ENCODE measurements around the gene KCNAB2.
"Not testable (repeated sequence)": the region's sequence is repeated elsewhere in the genome, so short reads cannot be mapped to it uniquely, and the experiment has no call there.

KCNAB2 gene

DNA sequence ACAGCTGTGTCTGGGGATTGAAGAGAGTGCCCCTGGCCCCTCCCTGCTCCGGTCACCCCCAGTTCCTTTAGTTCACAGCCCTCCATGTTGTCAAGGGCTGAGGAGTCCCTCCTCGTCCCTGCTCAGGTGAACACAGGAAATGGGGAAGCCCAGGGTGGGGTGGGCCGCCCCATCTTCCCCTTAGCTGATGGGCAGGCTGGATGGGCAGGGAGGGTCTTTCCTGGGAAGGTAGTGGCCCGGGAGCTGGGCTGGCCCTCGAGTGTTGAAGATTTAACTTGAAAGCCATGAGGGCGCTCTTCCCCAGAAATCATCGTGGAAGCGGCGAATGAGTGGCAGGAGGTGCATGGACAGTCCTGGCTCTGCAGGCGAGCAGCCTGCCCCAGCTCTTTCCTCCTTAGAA is 35.1 kb upstream of the KCNAB2 start:
- DNase-seq, result no peak

DNA sequence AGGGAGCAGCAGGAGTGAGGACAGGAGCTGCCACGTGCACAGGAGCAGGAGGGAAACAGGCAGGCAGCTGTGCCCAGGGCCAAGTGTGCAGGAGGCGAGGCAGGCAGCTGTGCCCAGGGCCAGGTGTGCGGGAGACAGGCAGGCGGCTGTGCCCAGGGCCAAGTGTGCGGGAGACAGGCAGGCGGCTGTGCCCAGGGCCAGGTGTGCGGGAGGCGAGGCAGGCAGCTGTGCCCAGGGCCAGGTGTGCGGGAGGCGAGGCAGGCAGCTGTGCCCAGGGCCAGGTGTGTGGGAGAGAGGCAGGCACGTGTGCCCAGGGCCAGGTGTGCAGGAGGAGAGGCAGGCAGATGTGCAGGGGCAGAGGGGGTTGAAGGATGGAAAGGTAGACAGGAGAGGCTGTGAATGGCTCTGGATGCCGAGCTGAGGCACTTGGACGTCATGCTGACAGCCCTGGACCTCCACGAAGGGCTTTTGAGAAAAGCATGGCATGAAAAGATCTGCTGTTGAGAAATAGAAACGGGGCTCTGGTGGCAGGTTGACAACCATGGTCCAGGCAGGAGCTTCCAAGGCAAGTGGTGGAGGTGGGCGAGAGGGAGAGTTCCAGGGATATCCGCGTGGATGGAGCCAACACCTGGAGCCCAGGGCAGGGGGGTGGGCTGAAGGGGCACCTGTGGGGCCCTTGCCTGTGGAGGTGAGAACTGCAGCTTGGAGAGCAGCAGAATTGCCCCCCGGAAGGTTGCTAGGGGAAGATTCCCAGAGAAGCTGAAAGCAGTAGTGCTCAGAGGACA is 34.3 kb upstream of the KCNAB2 start:
- DNase-seq, result no peak

DNA sequence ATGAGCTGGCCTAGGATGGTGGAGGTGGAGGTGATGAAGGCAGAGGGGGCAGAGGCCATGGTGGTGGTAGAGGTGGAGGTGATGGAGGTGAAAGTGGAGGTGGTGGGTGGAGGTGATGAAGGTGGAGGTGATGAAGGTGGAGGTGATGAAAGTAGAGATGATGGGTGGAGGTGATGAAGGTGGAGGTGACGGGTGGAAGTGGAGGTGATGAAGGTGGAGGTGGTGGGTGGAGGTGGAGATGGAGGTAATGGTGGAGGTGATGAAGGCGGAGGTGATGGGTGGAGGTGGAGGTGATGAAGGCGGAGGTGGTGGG is 33.8 kb upstream of the KCNAB2 start:
- DNase-seq, result no peak

DNA sequence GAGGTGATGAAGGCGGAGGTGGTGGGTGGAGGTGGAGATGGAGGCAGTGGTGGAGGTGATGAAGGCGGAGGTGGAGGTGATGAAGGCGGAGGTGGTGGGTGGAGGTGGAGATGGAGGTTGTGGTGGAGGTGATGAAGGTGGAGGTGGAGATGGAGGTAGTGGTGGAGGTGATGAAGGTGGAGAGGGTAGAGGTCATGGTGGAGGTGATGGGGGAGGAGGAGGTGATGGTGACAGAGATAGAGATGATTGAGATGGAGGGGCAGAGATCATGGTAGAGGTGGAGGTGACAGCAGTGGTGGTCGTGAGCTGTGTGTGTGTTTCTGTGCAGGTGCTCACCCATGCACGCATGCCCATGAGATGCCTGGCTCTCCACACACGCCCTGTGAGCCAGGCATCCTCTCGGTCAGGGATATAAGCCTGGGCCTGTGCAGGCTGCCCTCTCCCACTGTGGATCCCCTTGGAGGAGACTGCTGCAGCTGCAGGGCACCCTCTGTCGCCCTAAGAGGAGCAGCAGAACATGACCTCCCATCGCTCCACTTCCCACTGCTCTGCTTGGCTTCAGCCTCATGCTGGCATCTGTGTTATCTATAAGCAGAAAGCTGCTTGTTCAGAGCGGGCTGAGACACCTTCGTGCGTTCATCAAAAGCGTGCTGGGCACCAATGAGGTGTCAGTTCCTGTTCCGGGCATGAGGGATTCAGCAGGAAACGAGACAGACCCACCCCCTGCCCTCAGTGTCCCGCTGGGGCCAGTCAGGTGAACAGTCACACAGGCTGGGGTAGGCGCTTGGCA is 33.0 kb upstream of the KCNAB2 start:
- DNase-seq, result peak; percentile 54

DNA sequence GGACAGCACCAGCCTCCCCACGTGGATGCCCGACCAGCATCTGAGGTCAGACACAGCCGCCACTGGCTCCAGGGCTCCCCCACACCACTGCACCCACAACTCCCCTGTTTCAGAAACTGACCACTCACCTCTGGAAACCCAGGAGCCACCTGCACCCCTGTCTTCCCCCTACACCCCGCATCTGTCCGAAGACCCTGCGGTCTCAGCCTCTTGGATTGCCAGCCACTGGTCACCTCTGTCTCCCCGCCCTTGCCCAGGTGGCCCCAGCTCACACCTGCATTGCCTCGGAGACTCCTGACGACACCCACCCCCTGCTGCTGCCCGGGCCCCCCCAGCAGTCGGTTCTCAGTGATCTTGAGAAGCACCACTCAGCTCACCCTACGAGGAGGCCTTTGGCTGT is 32.2 kb upstream of the KCNAB2 start:
- DNase-seq, result no peak

DNA sequence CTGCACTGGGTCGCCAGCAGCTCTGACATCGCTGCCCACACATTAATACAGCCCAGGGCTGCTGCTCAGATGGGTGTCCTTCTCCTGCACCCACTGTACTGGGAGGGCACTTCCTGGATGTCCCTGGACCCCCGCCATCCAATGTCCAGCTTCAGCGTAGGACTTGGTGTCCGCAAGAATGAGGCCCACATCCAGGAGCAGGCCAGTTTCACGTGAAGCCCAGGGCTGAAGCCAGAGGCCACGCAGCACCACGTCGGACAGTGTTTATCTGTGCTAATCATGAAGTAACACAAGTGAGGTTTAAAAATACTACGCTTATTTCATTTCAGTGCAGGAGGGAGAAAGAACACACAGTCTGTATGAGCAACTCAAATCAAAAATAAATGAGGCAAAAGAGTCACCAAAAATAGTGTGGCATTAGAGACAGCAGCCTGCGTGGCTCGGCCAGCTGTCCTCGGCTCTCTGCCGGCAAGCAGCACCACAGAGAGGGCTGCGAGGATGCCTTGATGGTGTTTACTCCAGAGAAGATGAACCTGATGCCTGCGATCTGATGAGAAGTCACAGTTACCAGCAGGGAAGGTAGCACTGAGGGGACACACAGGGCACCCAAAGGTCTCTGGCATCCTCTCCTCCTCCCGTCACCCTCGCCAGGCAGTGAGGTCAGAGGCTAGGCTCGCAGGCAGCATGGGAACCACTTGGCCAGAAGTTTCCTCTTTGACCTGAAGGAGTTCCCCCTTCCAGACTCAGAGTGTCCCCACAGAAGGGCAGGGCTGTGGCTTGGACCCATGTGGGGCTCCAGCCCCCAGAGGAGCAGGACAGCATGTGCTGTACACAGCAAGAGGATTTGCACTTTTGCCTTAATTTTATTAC is 31.3 kb upstream of the KCNAB2 start:
- no peak for DNase-seq

DNA sequence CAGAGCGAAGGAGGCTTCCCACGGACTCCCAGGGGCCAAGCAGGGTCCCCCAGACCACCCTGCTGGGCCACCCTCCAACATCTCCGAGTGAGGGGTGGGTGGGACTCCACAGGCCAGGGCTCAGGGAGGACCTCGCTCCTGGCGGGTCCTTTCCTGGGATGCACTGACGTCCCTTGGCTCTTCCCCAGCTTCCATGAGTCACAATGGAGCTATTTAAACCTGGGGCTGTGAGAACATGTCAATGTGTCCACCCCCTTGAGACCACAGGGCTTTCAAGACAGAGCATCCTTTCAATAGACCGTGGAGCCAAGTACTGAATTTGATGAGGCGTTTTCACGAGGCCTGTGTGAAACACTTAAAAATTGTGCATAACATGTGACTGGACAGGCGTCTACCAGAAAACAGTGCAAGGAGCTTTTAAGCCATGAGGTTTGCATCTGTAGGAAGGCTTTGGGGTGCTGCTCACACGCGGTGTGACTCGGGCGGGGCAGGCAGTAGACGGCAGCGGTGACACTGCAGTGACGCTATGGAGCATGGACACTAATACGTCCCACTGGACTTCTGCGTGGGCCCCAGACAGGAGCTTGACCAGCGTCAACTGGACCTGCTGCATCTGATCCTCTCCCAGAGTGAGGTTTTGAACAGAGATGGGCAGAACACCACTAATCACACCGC is 29.4 kb upstream of the KCNAB2 start:
- no peak for DNase-seq

DNA sequence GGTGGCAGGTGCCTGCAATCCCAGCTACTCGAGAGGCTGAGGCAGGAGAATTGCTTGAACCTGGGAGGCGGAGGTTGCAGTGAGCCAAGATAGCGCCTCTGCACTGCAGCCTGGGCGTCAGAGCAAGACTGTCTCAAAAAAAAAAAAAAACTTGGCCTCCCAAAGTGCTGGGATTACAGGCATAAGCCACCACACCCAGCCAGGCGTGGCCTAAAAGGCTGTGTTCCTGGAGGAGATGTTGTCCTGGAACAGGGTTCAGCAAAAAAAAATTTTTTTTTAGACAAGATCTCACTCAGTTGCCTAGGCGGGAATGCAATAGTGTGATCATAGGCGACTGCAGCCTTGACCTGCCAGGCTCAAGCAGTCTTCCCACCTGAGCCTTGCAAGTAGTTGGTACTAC is 28.0 kb upstream of the KCNAB2 start:
- not testable (repeated sequence) for DNase-seq

DNA sequence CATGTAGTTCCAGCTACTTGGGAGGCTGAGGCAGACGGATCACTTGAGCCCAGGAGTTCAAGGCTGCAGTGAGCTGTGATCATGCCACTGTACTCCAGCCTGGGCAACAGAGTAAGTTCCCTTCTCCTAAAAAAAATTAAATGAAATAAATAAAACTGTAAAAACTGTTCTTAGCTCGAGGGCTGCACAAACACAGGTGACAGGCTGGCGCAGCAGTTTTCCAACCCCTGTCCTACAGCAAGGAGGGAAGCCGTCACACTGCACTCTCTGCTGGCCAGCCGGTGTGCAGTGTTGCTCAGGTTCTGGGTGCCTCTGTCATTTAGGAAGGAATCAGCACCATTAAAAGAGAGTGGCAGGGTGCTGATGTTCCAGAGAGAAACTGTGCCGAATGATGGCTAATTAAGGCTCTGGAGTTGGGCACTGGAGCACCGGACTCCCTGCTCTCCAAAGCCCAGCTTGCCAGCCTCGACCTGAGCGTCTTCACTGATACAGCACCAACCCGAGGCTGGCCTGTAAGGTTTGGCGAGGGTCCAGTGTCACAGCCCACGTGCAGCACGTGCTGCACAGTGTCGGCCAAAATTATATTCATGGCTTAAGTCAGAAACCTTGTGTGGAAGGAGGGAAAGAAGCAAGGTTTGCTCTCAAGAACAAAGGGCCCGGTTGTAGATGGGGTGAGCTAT is 26.4 kb upstream of the KCNAB2 start:
- DNase-seq, result no peak

DNA sequence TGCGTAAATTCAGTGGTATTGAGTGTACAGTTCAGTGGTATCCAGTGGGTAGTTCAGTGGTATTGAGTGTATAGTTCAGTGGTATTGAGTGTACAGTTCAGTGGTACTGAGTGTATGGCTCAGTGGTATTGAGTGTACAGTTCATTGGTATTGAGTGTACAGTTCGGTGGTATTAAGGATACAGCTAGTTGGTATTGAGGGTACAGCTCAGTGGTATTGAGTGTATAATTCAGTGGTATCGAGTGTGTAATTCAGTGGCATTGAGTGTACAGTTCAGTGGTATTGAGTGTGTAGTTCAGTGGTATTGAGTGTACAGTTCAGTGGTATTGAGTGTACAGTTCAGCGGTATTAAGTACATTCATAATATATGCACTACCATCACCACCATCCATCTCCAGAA is 23.5 kb upstream of the KCNAB2 start:
- no peak for DNase-seq

DNA sequence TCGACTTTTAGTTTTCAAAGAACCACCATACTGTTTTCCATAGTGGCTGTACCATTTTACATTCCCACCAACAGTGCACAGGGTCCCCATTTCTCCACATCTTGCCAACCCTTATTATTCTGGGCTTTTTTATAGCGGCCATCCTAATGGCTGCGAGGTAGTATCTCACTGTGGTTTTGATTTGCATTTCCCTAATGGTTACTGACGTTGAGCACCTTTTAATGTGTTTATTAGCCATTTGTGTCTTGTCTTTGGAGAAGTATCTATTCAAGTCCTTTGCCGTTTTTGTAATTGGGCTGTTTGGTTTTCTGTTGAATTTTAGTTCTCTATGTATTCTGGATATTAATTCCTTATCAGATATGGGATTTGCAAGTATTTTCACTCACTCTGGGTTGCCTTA is 22.3 kb upstream of the KCNAB2 start:
- no peak for DNase-seq

DNA sequence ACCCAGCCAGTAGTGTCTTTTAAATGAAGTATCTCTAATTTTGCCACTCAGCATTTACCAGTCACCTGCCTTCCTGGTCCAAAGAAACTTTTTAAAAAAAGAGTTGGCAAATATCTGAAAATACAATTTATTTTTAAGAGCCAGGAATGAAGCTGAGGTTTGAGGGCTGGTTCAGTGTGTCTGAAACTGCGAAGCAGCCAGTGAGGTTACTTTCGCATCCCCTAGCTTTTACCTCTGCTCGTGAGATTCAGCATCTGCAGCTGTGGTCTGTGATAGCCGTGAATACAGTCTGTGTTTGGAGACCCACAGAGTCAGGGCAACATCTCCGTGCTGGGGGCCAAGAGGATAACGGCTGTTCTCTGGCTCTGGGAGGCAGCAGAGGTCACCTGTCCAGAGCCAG is 21.3 kb upstream of the KCNAB2 start:
- DNase-seq, result no peak

DNA sequence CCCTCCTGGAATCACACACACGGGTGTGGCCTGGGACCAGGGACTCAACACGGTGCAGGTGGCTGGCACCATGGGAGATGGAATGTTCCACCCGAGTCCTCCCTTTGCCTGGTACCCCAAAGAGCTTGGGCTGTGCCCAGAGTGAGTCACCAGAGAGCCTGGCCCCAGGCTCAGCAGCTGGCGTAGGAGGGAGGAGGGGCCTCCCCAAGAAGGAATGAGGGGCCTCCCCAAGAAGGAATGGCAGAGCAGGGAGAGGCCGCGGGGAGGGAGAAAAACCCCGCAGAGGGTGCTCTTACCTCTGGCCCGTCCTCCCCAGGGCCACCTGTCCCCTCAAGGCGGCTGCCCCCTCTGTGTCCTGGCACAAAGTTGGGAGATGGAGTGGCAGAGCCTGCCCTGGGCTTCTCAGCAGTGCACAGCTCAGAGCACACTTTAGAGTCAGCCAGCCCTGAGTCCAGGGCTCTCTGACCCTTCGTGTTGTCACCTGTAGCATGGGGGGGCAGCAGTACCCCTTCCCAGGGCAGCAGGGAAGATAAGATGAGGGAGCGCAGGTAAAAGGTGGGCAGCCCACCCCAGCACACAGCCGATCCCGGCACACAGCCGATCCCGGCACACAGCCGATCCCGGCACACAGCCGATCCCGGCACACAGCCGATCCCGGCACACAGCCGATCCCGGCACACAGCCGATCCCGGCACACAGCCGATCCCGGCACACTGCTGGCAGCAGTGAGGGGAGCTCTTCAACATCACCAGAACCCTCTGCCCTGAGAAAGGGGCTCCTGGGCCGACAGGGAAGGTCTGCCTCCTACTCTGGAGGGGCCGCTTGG is 20.2 kb upstream of the KCNAB2 start:
- no peak for DNase-seq

DNA sequence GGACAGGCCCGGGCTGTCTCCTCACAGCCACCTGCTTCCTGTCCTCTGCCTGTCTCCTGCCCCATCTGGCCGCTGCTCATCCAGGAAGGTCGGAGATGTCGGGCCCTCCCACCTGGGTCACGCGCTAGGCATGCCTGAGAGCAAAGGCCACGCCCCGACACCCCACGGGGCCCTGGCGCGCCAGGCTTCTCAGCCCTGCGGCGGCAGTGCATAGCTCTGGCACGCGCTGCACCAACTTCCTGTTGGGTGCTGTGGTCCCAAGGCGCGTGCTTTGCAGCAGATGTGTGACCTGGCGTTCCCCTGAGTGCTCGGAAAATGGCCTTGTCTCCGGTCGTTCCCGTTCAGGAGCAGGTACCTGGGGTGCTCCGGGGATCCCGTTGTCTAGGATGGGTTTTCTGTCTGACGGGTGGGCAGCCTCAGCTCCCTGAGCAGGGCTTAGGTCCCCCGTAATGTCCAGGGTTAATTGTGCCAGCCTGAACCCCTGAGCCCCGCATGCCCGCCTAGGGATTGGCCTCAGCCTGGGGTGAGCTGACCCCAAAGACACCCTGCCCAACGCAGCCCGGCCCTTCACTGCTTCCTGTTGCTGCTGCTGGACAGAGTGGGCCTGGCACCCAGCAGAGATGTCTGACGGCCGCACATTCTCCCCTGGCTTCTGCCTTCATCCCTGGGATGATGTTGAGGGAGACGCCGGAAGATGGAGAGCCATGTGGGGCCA is 19.4 kb upstream of the KCNAB2 start:
- DNase-seq, result peak; percentile 93

DNA sequence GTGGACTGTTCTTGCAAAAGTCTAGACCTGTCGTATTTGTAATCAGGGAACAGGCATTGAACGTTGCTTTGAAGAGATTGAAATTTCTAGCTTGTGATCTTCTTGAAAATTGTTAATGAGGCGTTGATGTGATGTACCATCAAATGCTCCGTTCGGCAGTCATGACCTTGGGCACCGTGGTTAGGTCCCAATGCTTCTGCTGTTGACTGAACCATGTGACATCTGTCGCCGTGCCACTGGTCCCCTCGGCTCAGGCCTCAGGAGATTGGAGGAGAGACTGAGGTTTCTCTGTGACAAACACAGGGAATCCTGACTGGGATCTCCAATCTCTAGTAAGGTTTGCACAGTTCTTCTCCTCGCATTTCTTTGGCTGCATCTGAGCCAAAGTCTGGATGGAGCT is 18.1 kb upstream of the KCNAB2 start:
- no peak for DNase-seq

DNA sequence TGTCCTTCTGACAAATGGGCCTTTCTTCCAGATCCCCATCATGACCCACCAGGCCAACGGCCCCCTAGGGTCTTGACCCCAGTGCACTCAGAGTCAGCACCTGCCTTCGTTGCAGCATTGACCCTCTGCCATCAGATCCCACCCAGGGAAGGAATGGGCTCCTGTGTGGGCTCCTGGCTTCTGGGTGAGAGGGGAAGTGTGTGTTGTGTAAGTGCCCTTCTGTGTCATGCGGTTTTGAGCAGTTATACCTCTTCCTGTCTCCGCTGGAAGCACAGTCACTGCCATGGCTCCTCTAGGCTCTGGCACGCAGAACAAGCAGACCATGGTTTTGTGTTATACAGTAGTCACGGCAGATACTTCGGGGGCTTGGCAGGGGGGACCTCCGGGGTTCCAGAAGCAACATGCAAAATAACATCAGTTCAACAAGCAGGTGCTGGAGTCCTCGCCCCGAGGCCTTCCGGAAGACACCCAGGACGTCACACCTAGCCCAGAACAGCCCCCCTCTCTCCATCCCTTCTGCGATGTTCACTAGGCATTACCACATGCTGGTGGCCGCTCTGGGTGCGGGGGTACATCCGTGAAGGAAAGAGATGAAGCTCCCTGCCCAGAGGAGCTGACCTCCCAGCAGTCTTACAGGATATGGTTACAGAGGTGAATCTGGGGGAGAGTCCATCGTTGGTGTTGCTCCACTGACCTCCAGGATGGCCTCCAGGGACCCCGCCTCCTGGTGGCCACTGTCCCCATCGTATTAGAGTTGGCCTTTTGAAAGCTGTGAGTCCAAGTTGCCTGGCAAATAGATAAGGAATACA is 17.4 kb upstream of the KCNAB2 start:
- DNase-seq, result peak; percentile 81

DNA sequence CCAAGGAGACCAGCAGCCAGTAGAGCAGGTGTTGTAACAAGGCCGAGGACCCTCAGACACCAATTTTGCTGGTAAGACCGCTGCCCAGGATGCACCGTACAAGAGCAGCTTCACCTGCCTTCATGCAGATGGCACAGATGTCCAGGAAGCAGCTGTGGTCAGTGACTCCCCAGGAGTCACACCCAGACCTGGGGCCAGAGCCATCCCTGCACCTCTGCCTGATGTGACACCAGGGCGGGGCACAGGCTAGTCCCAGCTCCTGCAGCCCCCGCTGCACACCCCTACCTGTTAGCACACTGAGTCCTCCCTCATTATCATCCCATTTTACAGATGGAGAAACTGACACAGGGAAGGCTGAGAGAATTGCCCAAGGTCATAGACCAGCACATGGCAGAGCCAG is 16.3 kb upstream of the KCNAB2 start:
- no peak for DNase-seq

DNA sequence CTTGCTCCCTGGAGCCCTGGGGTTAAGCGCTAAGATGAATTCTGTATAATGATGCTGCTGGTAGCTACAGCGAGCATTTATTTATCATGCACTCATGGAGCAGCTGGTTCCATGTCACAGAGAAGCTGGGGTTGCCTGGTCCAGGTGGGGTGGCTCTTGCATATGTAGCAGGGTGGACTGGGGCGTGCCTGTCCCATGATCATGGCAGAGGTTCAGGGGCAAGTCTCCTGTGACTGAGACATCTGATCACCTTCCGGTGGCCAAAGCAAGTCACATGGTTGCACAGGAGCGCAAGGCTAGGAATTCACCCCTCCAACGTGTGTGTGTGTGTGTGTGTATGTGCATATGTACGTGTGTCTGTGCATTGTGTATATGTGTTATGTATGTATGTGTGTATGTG is 15.6 kb upstream of the KCNAB2 start:
- no peak for DNase-seq

DNA sequence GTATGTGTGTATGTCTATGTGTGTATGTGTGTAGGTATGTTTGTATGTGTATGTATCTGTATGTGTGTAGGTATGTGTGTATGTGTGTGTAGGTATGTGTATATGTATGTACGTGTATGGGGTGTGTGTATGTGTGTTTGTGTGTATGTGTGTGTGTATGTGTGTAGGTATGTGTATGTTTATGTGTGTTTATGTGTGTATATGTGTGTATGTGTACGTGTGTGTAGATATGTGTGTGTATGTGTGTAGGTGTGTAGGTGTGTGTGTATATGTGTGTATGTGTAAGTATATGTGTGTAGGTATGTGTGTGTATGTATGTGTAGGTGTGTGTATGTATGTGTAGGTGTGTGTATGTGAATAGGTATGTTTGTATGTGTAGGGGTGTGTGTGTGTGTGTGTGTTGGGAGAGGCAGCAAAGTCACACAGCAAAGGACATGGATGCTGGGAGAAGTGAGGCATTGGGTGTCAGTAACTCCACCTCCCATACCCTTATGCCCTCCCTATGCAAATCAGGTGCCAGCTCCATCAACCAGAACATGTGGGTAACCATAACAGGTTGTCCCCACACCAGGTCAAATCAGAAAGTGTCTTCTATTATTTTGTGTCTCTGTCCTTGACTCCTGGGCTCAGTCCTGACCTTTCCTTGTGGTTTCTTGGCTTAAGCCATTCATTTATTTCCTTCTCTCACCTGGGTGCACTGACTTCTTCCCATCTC is 15.0 kb upstream of the KCNAB2 start:
- no peak for DNase-seq

Measured in central memory CD4-positive, alpha-beta T cell (primary cell).